GM12878 (cell line): ENCODE results near the gene GPR152. TPM values are rescaled to one million over a fixed set of nuclear protein-coding genes. Genes with fewer than 3 reads are reported as not detected.

Experiments used
- ATF7 ChIP-seq: fragments of 450-650 bp; IDR thresholded peaks from 2 replicates; pipeline ENCODE4 v1.6.1; 2016; ENCODE audit warnings: low read depth, mild to moderate bottlenecking
- BMI1 ChIP-seq: fragments of 450-650 bp; IDR thresholded peaks from 2 replicates; pipeline ENCODE4 v1.6.1; 2016; ENCODE audit warnings: mild to moderate bottlenecking, moderate library complexity, borderline replicate concordance
- CBX5 ChIP-seq: sonication (generic); IDR thresholded peaks from 2 replicates; pipeline ENCODE4 v1.6.1; 2016; ENCODE audit warnings: low read depth, moderate library complexity, mild to moderate bottlenecking, inconsistent platforms
- EED ChIP-seq: sonication (generic); IDR thresholded peaks from 2 replicates; pipeline ENCODE4 v1.6.1; 2016; ENCODE audit warnings: antibody characterized with exemption, low read depth
- IKZF2 ChIP-seq, 2 experiments: fragments of 450-650 bp; IDR thresholded peaks; 2 replicates each; pipeline ENCODE4 v1.6.1; 2017; ENCODE audit warnings: mild to moderate bottlenecking in 2 of 2, moderate library complexity in 2 of 2
- RBBP5 ChIP-seq: fragments of 200-600 bp; sonication (generic); conservative IDR thresholded peaks from 2 replicates; pipeline ENCODE4 v1.6.1; 2016
- SREBF2 ChIP-seq: IDR thresholded peaks from 2 replicates; pipeline ENCODE4 v1.6.1; 2012; ENCODE audit warnings: mild to moderate bottlenecking, low read length
- SRF ChIP-seq, 2 experiments: IDR thresholded peaks; 2 replicates each; pipeline ENCODE4 v1.6.1; 2011; ENCODE audit warnings: low read depth in 2 of 2, low read length in 2 of 2, mild to moderate bottlenecking in 1 of 2, moderate library complexity in 1 of 2
- SUPT20H ChIP-seq: IDR thresholded peaks from 2 replicates; pipeline ENCODE4 v1.6.1; 2011; ENCODE audit warnings: low read depth, mild to moderate bottlenecking, low read length, moderate library complexity, borderline replicate concordance; ENCODE audit not compliant: control insufficient read depth
- TAF1 ChIP-seq: IDR thresholded peaks from 2 replicates; pipeline ENCODE4 v1.6.1; 2011; ENCODE audit warnings: mild to moderate bottlenecking, low read depth, low read length, borderline replicate concordance
- polyA plus RNA-seq, 11 experiments: library from polyadenylated mRNA; depleted of rRNA in 4 of 11; unstranded in 6 of 11; stranded (reverse) in 5 of 11; fragments of >200 nt; fragmentation: Nextera tagmentation in 4 of 11; fragmentation: Illumina TruSeq in 1 of 11; extraction: Ambion mirVana in 4 of 11; extraction: Trizol in 1 of 11; gene quantifications; 1 replicate in 1 of 11; 2 replicates in 10 of 11; pipeline versions ENCODE4 v1.2.1 to v1.2.3, GENCODE V29; 2011 to 2016; ENCODE audit warnings: inconsistent platforms in 2 of 11, missing spikeins in 2 of 11, low read depth in 1 of 11
- total RNA-seq, 4 experiments: library from RNA; depleted of rRNA in 3 of 4; stranded (reverse); fragments of >200 nt in 3 of 4; fragmentation: Illumina TruSeq in 1 of 4; extraction: Trizol in 1 of 4; gene quantifications; 2 replicates each; pipeline versions ENCODE4 v1.2.1 to v1.2.3, GENCODE V29; 2013 to 2021
- TF ChIP-seq, protein P1 (sequence below): IDR thresholded peaks from 2 replicates; pipeline ENCODE4 v1.6.1; 2011; ENCODE audit warnings: borderline replicate concordance, low read depth, mild to moderate bottlenecking, moderate library complexity, mixed read lengths, low read length; ENCODE audit not compliant: insufficient read depth; ENCODE audit errors: extremely low read length
- TF ChIP-seq, protein P2 (sequence below), 3 experiments: IDR thresholded peaks in 2 of 3; conservative IDR thresholded peaks in 1 of 3; 2 replicates each; pipeline ENCODE4 v1.5.1; 2011; ENCODE audit warnings: low read depth in 3 of 3, low read length in 3 of 3, mild to moderate bottlenecking in 3 of 3, control low read depth in 2 of 3, moderate library complexity in 2 of 3, inconsistent platforms in 1 of 3, mixed read lengths in 1 of 3; ENCODE audit not compliant: control insufficient read depth in 2 of 3, insufficient read depth in 1 of 3; ENCODE audit errors: extremely low read depth in 1 of 3
- TF ChIP-seq, protein P3 (sequence below): IDR thresholded peaks from 2 replicates; pipeline ENCODE4 v1.6.1; 2012; ENCODE audit warnings: improper control_type of control experiment, low read depth, low read length; ENCODE audit not compliant: insufficient replicate concordance
- TF ChIP-seq, protein P4 (sequence below): IDR thresholded peaks from 2 replicates; pipeline ENCODE4 v1.6.1; 2011; ENCODE audit warnings: borderline replicate concordance, low read depth, mild to moderate bottlenecking, moderate library complexity, low read length; ENCODE audit not compliant: insufficient read depth, poor library complexity, severe bottlenecking

GPR152 gene
- total and polyA plus RNA-seq, 10 of the 15 experiments (the other 5 are each of a cell fraction or from before 2014, with no cell fraction given) = not detected

DNA sequence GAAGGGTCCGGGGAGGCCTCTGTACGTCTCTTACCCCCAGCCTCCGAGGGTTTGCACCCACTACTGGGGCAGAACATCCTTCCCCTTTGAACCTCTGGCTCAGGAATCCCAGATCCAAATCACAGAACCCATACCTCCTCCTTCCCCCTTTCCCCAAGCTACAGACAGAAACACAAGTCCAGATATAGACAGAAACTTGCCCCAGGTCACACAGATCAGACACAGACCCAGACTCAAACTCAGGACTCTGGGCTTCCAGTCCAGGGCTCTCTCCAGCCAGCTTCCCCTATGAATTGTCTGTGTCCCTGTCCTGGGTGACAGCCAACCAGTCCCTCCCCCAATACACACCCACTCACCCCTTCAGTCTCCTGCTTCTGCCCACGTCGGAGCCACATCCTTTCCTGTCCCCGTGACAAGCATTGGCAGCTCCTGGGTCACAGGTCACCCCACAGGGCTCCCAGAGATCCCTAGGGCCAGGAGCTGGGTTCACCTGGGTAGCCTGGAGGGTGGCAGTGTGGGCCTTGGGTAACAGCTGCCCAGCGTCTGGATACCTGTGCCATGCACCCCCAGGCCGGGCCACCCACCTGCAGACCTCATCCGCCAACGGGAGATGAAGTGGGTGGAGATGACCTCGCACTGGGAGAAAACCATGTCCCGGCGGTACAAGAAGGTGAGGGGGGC, 47.9 kb downstream of the GPR152 start (continued):
- no peak for TF ChIP-seq RBBP5
- TF ChIP-seq, protein P1, sequence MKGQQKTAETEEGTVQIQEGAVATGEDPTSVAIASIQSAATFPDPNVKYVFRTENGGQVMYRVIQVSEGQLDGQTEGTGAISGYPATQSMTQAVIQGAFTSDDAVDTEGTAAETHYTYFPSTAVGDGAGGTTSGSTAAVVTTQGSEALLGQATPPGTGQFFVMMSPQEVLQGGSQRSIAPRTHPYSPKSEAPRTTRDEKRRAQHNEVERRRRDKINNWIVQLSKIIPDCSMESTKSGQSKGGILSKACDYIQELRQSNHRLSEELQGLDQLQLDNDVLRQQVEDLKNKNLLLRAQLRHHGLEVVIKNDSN = no peak
- TF ChIP-seq IKZF2 (IDR thresholded peaks at IDR 0.05) = peak; percentile 55 to 71; a peak in 2 of 4 replicates
- TF ChIP-seq BMI1 = no peak
- TF ChIP-seq EED = 0 out of 2 replicates have a peak, but pooled peaks have one; percentile 14
- TF ChIP-seq, protein P2, sequence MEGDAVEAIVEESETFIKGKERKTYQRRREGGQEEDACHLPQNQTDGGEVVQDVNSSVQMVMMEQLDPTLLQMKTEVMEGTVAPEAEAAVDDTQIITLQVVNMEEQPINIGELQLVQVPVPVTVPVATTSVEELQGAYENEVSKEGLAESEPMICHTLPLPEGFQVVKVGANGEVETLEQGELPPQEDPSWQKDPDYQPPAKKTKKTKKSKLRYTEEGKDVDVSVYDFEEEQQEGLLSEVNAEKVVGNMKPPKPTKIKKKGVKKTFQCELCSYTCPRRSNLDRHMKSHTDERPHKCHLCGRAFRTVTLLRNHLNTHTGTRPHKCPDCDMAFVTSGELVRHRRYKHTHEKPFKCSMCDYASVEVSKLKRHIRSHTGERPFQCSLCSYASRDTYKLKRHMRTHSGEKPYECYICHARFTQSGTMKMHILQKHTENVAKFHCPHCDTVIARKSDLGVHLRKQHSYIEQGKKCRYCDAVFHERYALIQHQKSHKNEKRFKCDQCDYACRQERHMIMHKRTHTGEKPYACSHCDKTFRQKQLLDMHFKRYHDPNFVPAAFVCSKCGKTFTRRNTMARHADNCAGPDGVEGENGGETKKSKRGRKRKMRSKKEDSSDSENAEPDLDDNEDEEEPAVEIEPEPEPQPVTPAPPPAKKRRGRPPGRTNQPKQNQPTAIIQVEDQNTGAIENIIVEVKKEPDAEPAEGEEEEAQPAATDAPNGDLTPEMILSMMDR (IDR thresholded peaks at IDR 0.05 in 2 of 3, conservative IDR thresholded peaks at IDR 0.05 in 1 of 3; ENCODE audit: control insufficient read depth in 2 of 3, extremely low read depth in 1 of 3, insufficient read depth in 1 of 3, low read depth in 3 of 3, low read length in 3 of 3) = no peak
- no peak for TF ChIP-seq SRF (IDR thresholded peaks at IDR 0.05; ENCODE audit: low read depth in 2 of 2, low read length in 2 of 2)
- TF ChIP-seq ATF7 = peak; percentile 52; the same call in 1 of the 2 replicates
- TF ChIP-seq TAF1 = no peak
- TF ChIP-seq, protein P3, sequence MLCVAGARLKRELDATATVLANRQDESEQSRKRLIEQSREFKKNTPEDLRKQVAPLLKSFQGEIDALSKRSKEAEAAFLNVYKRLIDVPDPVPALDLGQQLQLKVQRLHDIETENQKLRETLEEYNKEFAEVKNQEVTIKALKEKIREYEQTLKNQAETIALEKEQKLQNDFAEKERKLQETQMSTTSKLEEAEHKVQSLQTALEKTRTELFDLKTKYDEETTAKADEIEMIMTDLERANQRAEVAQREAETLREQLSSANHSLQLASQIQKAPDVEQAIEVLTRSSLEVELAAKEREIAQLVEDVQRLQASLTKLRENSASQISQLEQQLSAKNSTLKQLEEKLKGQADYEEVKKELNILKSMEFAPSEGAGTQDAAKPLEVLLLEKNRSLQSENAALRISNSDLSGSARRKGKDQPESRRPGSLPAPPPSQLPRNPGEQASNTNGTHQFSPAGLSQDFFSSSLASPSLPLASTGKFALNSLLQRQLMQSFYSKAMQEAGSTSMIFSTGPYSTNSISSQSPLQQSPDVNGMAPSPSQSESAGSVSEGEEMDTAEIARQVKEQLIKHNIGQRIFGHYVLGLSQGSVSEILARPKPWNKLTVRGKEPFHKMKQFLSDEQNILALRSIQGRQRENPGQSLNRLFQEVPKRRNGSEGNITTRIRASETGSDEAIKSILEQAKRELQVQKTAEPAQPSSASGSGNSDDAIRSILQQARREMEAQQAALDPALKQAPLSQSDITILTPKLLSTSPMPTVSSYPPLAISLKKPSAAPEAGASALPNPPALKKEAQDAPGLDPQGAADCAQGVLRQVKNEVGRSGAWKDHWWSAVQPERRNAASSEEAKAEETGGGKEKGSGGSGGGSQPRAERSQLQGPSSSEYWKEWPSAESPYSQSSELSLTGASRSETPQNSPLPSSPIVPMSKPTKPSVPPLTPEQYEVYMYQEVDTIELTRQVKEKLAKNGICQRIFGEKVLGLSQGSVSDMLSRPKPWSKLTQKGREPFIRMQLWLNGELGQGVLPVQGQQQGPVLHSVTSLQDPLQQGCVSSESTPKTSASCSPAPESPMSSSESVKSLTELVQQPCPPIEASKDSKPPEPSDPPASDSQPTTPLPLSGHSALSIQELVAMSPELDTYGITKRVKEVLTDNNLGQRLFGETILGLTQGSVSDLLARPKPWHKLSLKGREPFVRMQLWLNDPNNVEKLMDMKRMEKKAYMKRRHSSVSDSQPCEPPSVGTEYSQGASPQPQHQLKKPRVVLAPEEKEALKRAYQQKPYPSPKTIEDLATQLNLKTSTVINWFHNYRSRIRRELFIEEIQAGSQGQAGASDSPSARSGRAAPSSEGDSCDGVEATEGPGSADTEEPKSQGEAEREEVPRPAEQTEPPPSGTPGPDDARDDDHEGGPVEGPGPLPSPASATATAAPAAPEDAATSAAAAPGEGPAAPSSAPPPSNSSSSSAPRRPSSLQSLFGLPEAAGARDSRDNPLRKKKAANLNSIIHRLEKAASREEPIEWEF = no peak
- no peak for TF ChIP-seq SREBF2
- TF ChIP-seq CBX5 = no peak
- TF ChIP-seq, protein P4, sequence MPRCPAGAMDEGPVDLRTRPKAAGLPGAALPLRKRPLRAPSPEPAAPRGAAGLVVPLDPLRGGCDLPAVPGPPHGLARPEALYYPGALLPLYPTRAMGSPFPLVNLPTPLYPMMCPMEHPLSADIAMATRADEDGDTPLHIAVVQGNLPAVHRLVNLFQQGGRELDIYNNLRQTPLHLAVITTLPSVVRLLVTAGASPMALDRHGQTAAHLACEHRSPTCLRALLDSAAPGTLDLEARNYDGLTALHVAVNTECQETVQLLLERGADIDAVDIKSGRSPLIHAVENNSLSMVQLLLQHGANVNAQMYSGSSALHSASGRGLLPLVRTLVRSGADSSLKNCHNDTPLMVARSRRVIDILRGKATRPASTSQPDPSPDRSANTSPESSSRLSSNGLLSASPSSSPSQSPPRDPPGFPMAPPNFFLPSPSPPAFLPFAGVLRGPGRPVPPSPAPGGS = no peak
- TF ChIP-seq SUPT20H = no peak
